ENCODE data around the gene IRS1.

The IRS1 gene

GRCh38 chr2:226754821-226755604 is 44.6 kb downstream of the IRS1 start:
- no peak for DNase-seq

DNA sequence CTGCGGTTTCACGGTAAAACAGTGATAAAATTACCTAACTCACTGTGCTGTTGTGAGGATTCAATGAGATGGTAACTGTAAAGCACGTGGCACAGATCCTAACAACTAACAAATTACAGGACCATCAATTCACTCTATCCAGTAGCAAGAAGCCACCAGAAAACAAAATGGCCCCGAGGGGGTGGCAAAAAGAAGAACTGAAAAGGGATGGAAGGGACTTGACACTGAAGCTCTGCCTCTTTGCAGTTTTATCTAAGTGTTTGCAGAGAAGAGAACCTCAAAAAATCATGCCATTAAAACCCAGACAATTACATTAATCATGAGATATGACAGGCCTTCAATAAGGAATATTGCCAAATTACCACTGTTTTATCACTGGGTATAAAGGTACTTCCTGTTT is 46.7 kb downstream of the IRS1 start:
- no peak for DNase-seq

DNA sequence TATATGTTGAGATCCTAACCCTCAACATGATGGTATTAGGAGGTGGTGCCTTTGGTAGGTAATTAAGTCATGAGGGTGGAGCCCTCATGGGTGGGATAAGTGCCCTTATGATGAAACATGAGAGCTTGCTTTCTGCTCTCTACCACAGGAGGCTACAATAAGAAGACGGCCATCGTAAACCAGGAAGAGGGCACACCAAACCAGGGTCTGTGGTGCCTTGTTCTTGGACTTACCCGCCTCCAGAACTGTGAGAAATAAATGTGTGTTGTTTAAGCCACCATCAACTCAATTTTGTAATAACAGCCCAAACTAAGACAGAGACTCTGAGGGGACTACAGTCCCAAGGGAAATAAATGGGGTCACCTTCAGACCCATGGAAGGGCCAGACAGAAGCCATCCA is 52.3 kb downstream of the IRS1 start:
- DNase-seq, result no peak

DNA sequence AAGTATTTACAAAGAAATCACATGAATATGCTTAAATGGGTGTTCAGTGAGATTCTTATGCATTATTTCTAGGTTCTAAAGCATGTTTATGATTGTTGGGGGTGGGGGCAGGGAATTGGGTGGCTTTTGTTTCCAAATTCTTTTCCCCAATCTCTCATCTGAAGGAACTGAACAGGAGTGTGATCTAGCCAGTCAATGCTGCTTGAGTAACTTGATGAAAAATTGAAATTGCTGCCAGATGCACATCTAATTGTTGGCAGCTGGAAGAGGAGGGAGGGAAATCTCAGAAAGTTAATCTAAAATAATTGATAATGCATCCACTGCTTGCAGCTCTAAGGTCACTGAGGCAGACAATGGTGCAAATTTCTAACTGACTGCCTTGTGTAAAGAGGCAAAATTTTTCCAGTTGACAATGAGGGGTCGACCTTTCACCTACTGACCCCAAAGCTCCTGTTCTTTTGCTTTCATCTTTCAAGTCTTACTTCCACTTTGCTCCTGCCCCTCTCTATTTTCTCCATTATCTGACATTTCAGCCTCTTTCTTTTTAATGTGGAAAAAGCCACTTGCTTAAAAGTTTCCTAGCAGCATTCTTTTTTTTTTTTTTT is 53.3 kb downstream of the IRS1 start:
- no peak for DNase-seq

- DNase-seq, result no peak
These were observed 55.7 kb downstream of the IRS1 start for GRCh38 chr2:226743915-226744314.

GRCh38 chr2:226742347-226742746 is 57.3 kb downstream of the IRS1 start:
- no peak for DNase-seq

- no peak for DNase-seq
These were observed 59.5 kb downstream of the IRS1 start for GRCh38 chr2:226740039-226740648.

- DNase-seq, result no peak
These were observed 60.0 kb downstream of the IRS1 start for GRCh38 chr2:226739545-226740030.

DNA sequence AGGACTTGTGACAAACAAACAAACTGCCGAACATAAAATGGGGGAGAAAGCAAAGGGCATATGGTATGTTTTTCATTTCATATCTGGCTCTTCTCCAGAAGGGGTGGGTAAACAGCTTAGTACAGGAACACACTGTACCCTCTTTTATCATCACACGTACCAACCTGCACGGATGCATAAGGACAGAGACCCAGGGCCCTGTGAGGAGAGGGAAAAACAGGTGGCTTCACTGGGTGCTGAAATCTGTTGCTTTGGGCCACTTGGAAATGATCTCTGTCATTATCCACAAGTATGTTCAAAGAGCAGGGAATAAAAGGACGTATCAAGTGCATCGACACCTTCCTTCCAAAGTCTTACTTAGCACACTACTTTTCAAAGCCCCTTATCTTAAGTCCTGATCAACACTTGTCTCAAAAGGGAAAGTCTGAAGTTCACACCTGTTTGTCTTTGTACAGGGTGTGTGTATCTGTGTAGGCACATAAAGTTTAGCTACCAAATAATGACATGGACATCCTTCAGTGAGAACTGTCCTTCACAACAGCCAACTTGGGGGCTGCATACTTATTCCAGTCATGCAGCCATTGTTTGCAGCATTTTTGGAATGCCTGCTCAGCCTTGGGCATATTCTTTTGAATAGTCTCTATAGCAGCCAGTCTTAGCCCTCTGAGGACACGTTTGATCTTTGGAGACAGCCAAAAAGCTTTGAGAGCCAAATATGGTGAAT is 60.6 kb downstream of the IRS1 start:
- DNase-seq, result no peak

GRCh38 chr2:226738191-226738820 is 61.3 kb downstream of the IRS1 start:
- DNase-seq, result no peak

DNA sequence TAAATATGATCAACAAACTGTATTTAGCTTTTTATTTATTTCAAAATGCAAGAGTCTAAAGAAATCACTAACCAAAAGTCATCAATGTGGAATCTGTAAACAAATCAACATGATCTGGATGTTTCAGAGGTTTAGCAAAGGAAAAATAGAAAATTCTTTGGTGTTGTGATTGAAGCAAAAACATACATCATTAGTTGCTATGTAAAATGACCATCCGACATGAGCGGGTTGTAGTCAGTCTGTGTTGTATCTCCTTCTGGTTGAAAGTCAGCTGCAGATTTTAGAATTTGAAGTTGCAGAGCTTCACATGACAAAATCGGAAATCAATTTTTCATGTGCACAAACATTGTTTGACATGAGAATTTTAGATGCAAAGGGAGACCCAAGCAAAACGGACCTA is 63.2 kb downstream of the IRS1 start:
- no peak for DNase-seq

- no peak for DNase-seq
These were observed 65.6 kb downstream of the IRS1 start for GRCh38 chr2:226733927-226734564.

DNA sequence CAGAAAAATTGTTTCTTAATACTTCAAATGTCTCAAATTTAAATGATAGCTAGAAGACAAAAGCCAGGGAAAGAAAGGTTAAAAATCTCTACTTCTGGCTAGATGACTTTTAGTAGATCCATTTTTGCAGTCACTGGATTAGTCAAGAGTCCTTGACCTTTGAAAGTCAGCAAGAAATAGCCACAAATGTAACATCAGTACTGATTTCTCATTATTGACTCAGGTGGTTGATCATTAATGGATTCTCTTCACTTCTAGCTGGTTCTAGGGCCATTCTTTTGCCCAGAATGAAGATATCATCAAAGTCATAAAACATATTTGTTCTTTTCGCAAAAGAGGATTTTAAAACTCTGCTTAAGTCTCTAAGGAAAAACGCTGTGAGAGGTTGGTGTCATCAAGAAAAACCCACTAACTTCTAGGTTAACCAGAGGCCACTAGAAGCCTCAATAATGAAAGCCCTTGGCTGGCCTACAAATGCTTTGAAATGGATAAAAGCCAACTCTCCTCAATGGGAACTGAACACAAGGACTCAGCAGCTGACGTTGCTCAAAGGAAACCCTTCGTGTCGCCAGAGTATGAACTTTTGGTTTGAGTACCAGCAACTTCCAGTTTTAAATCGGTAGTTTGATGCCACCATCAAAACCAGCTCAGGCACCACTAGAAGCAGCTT is 66.3 kb downstream of the IRS1 start:
- no peak for DNase-seq

GRCh38 chr2:226732478-226733188 is 67.0 kb downstream of the IRS1 start:
- DNase-seq, result no peak

DNA sequence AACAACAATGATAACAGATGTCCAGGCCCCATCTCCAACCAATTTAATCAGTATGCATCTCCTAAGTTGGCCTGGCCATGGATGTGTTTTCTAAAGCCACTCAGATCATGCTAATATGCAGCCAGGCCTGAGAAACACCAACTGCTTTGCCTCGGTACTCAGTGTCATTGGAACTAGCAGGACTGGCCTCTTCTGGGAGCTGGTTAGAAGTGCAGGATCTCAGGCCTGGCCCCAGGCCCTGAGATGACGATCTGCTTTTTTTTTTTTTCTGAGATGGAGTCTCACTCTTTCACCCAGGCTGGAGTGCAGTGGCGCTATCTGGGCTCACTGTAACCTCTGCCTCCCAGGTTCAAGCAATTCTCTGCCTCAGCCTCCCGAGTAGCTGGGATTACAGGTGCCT is 69.1 kb downstream of the IRS1 start:
- DNase-seq, result no peak

- DNase-seq, result no peak
These were observed 70.6 kb downstream of the IRS1 start for GRCh38 chr2:226728996-226729395.

GRCh38 chr2:226727251-226727650 is 72.4 kb downstream of the IRS1 start:
- no peak for DNase-seq

- no peak for DNase-seq
These were observed 73.1 kb downstream of the IRS1 start for GRCh38 chr2:226726546-226726945.

GRCh38 chr2:226725126-226725860 is 74.3 kb downstream of the IRS1 start:
- DNase-seq, result no peak

DNA sequence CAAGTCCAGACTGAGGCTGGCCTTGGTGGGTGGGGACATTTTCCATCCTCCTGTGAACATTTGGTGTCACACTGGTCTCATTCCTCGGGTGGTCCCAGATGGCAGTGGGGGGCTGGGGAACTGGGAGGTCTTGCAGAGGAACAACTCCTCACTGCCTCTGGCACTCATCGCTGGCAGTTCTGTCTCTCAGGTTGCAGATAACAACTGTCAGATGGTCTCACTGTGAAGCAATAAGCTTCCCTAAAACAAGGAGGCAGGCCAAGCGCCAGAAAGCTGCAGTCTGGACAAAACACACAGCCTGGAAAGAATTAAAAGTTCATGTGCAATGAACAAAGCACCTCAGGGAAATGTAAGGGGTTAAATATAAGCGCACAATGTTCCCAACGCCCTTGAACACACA is 78.1 kb downstream of the IRS1 start:
- no peak for DNase-seq

Measured in NCI-H1930 (cell line).